RPMI8226 (cell line): ENCODE data around the gene GNAQ.
"Not testable (repeated sequence)": the region's sequence is repeated elsewhere in the genome, so short reads cannot be mapped to it uniquely, and the experiment has no call there.

Experiments
- DNase-seq: peaks from one replicate; pipeline ENCODE4 v3.0.0-alpha.2; 2015

GNAQ gene

DNA sequence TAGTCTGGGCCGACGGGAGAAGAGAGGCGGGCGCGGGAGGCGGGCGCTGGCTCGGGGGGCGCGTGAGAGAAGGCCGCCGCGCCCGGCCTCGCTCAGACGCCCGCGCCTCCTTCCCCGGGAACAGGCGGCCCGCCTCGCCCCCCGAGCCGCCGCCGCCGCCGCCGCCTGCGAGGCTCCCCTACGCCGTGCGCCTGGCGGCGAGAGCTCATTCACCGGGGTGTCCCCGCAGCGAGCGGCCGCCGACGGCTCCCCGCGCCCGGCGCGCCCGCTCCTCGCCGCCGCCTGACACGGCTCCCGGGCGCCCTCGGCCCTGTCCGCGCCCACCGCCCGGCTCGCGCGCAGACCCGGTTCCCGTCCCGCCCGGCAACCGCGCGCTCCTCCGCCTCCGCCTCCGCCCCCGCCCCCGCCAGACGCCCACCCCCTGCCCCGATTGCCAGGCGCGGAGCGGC lies at the start of gene GNAQ:
TSS of gene GNAQ (minus strand) at position 368 of the 449 bp plus-strand sequence. CDS start 576 bp downstream, outside the sequence.
- no peak for DNase-seq

DNA sequence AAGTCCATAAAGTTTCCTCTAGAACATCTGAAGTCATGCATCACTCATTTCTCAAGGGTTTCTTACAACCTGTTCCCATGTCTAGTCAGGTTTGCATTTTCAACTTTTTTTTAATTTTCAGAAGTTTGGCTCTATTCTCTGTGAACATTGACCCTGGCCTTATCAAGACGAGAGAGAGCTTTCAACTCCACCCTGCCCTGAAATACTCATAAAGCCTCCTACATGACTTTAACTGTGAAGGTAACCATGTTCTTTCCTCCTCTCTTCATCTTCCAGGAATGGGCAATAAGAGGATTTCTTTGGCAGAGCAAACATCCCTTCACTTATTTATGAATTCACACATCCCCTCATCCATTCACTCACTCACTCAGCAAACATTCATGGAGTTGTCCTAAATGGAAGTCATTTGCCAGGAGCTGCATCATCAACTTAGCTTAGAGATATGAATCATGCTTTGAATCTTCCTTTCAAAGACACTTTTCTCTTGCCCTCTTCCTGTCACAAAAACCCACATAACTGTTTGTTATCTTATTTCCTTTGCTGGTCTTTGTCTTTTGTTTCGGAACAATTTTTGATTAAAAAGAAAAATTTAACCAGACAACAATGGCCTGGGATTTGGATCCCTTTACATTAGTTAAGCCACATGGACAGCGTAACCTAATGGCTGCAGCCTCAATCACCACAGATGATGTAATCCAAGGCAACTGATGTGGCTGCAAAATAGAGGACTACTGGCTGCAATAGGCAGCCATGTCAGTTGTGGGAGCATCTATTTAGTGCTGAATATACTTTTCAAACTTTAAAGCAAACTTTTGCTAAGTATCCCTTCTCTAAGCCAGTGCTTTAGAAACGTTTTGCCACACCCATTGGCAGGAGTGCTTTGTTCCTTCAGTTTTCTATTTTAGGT lies 43.0 kb upstream of the GNAQ start:
- DNase-seq: no peak

DNA sequence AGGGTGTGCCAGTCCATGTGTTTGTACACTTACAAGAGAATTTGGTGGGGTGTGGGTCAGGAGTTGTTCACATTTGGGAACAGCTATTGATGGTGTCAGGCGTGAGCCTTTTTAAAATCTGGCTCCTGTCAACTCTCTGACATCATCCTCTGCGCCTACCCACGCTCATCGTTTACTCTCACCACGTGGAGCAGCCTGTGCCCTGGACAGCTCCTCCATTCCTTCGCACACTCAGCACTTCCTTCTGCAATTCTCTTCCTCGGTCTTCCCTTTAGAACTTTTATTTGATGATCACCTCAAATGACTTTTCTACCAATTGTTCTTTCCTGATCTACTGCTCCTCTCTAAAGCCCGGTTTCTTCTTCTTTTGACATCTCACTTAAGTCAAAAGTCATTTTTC lies 42.1 kb upstream of the GNAQ start:
- DNase-seq: no peak

DNA sequence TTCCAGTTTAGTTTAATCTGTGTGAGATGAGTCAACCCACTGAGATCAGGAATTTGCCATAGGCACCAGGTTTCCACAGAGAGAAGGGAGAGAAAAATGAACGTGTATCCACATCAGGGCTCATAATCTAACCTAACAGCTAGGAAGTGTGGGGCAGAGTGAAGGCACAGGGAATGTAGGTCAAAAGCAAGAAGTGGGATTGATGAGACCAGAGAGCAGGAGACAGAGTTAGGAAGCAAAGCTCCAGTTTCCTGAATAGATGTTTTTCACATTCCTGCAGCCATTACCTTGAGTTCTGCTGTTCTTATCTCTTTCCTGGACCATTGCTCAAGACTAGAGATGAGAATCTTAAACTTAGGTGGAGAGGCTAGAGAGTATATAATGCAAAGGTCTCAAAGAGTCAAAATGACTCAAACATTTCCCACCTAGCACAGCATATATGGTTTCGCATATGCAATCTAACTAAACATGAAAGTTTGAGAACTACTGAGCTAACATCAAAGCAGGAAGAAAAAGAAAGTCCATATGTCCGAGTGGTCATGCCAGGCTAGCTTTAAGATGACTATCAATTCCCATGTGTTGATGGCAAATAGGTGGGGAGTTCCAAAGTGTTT lies 41.1 kb upstream of the GNAQ start:
- DNase-seq: no peak

DNA sequence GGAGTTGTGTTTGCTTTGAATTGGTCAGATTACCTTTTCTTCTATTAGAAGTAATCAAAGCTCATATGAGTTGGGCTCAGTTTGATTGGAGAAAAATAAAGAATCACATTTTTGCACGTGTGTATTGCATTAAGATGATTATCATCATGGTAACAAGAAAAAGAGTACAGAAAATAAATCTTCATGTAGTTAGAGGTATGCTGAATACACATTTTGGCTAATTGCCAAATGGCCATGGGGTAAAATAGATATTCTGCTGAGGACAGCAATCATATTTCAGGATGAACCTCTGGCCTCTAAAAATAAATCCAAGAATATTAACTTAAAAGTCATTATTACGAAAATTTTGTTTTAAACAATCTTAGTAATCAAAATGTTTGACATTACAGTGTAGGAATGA lies 38.9 kb upstream of the GNAQ start:
- DNase-seq: no peak

DNA sequence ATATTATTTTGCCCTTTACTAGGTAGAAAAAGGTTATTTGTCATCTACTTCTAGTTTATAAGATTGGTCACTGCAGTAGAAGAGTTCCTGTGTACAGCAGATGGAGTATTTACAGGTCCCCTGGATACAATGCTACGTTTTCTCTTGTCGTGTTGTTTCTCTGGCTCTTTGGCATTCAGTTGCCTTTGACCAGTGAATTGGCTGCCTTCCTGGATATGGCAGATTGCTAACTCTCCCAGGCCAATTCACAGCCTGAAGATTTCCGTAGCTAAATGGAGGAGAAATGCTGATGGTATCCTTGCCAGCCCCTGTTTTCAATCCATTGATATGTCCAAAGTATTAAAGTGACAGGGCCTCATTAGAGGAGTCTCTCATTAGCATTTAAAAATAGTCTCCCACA lies 32.5 kb upstream of the GNAQ start:
- no peak for DNase-seq

DNA sequence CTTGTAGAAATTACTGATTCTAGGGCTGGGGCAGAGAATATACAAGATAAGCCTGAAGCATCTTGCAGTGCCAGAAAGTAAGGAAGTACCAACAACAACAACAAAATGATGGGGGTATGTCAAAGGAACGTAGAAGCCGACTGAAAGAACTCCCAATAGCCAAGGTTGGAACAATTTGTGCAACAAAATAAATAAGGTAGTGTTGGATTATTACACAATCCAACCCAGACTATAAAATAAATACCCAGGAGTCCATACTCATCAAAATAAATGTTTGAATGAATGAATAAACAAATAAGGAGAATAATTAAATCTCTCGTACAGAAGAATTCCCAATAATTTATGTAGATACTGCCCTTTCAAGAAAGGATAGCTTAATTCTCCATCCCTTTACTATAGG lies 31.1 kb upstream of the GNAQ start:
- DNase-seq: no peak

DNA sequence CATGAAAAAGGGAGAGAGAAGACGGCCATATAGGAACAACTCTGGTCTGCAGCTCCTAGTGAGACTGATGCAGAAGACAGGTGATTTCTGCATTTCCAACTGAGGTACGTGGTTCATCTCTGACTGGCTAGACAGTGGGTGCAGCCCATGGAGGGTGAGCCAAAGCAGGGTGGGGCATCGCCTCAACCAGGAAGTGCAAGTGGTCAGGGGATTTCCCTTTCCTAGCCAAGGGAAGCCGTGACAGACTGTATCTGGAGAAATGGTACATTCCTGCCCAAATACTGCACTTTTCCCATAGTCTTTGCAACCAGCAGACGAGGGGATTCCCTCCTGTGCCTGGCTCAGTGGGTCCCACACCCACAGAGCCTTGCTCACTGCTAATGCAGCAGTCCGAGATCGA lies 22.6 kb upstream of the GNAQ start:
- DNase-seq: not testable (repeated sequence)

DNA sequence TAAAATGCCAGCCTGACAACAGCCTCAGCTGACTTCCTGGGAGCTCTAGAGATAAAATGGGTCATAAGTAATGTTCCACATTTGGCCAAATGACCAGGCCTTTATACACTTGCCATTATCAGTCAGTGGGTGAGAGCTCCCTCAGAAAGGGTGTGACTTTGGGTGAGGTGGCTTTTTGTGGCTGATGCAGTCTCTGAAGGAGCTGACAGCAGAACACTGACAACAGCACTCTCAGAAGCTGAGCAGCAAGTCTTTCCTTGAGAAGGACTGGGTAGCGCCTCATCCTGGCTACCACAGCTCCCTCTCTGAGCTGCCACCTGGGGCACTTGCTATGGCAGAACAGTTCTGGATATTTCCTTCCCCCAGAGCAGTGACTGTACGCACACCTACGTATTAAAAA lies 22.0 kb upstream of the GNAQ start:
- DNase-seq: no peak

DNA sequence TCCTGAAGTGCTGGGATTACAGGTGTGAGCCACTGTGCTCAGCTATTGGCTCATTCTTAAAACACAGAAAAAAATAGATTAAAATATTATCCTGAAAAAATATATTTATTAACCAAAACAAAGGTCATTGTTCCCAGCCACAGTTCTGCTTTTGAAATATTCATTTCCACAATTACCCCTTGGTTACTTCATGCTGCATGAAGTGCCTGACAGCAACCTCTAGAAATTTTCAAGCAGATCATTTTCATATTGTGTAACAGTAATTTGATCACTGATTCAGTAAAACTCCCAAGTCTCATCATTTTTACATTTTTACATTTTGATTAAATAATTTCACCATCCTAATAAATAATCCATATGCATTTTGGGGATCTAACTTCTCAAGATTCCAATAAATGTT lies 18.8 kb upstream of the GNAQ start:
- DNase-seq: no peak

DNA sequence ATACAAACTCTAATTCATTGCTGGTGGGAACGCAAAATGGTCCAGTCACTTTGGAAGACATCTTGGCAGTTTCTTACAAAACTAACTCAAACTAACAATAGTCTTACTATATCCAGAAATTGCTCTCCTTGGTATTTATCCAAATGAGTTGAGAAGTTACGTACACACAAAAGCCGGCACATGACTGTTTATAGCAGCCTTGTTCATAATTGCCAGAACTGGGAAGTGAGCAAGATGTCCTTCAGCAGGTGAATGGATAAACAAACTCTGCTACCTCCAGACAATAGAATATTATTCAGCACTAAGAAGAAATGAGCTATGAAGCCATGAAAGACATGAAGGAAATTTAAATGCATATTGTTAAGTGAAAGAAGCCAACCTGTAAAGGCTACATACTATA lies 17.9 kb upstream of the GNAQ start:
- no peak for DNase-seq

DNA sequence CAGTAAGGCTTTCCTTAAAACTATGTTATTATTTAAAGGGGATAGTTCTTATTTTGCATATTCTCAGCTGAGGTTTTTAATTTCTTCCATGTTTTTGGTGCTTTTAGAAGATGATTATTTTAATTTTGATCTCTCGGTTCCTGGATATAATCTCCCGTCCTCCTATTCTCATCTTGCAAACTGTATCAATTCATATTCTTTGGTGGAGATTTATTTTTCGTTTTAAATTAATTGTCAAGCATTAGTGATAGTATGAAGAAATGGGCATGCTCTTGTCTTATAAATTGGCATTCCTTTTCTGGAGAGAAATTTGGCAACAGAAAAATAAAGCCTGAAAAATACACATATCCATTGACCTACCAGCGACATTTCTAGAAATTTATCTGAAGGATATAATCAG lies 15.5 kb upstream of the GNAQ start:
- no peak for DNase-seq

DNA sequence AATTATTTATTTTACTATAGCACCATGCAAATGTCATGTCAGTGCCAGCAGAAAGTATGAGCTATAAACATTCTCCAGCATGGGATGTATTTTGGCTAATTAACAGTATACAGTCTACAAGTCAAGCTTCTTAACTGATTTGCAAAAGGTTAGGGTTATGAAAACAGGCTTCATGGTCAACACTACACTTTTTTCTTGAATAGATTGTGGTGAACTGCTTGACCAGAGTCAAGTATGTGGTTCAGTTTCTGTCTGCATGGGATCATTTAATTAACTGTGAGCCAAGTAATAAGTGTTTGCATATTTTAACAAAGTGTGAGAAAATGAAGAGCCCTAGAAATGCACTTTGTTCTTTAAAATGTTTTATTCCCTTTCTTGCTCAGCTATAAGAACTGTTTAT lies 14.5 kb upstream of the GNAQ start:
- DNase-seq: no peak

DNA sequence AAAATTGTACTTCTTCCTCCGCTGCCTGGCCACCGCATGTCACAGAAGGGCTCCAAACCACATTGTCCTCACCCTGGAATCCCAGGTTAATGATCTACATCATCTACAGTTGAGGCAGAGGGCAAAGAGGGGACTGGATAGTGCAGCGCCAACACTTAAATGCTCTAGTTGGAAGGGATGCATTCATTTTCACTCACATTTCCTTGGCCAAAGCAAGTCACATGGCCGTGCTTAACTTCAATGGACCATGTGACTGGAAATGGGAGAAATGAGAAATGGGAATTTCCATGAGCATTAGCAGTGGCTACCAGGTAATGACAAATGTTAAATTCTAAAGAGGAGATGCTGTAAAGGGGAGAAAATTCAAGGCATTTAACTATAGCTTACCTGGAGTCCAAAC lies 13.3 kb upstream of the GNAQ start:
- no peak for DNase-seq

DNA sequence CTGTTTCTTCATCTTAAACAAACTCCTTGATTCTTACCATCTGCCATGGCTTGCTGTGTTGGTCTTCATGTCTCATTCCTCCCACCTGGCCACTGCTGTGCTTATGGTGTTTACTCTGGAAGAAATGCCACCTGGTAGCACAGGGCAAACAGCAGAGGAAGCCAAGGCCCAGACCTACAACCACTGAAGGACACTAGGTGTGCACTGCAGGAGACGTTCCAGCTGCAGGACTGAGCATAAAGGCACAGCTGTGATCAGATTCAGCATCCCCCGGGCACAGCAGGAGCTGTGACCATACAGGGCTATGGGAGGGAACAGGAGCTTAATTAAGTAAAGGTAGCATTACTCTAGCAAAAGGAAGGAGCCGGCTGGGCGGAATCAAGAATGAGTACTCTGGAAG lies 12.6 kb upstream of the GNAQ start:
- no peak for DNase-seq

DNA sequence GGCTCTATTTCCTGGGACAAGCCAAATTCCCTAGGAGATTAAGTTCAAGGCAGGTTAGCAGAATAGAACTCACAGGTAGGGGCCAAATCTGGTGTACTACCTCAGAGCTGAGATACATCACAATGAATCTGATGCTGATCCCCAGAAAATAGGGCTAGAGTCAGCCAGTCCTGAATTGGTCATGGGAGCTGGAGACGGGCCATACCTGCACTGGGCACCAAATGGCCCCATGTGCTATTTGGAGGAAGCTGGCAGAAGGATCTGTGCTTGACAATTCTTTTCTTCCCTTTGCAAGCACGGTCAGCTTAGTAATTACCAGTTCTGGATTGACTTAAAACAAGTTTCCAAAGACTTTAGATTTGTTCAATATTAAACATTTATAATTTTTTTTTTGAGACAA lies 10.4 kb upstream of the GNAQ start:
- no peak for DNase-seq

DNA sequence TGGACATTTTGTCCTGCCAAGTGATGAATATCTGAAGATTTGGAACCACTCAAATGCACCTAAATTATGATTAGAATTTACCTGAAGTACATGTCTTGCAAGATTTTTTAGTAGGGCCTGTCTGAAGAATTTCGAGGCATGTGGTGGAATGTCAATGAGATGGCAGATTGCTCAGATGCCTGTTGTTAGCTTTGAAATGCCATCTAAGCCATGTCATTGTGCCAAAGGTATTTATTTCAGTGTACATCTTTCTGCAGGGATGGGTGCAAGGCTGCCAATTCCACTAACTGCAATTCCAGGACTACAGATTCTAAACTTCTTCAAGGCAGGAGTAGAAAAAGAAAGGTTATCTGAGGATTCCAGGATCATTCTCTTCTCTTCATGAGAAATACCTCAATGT lies 9.1 kb upstream of the GNAQ start:
- DNase-seq: no peak

DNA sequence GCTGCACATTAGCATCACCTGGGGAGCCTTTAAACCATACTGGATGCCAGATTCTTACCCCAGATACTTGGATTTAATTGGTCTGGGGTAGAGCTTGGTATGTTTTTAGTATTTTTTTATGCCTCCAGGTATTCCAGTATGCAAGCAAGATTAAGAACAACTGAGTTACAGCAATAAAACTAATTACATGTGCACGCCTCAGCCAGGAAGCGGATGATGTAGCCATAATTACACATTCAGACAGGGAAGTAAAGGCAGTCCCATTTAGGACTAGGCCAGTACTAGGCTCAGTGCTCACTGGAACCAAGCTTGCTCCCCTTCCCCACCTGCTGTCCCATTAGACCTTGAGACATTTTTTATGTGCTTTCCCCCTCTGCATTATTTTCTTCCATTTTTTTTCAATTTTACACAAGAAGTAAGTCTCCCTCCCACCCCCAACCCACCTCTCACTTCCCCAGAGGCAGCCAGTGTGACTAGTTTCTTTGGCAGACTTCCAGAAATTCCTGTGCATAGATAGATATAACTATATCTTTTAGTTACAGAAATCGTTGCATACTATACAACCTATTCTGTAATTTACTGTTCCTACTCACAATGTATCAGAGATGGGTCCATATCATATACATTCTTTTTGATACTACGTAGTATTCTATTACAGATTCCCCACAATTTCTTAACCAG lies 7.1 kb upstream of the GNAQ start:
- no peak for DNase-seq

DNA sequence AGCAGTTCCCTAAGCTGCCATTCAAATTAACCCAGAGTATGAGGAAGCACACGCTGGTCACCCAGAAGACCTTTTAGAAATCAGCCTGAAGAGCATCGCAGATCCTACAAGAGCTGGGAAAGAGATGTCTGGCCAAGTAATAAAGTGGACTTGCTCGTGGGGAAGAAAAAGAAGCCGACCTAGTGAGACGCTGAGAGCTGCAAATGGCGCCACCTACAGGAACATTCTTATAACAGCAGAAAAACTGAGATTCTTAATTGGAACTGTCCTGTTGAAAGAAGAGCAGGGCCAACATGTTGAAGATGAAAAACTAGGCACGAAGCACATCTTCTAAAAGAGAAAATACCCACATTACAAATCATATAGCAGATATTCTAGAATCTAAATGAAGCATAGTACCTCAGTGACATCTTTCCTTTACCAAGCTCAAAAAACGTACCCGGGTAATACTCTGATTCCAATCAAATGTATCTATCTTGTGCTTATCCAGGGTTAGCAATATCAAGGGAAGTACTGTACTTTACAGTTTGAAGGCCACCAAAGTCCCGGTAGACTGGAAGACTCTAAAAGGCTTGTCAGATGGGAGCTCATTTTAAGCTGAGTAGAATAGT lies 3.9 kb upstream of the GNAQ start:
- peak; percentile 29 for DNase-seq

DNA sequence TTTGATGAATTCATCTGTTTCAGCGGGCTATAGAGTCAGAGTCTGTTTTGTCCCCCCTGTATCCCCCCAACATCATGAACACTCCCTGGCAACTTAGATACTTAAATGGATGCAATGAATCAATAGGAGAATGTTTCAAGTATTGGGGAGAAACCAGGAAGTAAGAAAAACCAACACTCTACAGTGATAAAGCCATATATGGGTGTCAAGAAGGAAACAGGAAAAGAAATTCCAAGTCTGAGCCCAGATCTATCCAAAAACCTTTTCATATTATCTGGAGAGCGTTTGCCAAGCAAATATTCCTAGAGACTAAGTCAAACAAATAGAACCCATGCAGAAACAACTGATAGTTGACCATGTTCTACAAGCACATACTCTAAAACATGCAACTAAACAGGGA lies 2.3 kb upstream of the GNAQ start:
- no peak for DNase-seq

DNA sequence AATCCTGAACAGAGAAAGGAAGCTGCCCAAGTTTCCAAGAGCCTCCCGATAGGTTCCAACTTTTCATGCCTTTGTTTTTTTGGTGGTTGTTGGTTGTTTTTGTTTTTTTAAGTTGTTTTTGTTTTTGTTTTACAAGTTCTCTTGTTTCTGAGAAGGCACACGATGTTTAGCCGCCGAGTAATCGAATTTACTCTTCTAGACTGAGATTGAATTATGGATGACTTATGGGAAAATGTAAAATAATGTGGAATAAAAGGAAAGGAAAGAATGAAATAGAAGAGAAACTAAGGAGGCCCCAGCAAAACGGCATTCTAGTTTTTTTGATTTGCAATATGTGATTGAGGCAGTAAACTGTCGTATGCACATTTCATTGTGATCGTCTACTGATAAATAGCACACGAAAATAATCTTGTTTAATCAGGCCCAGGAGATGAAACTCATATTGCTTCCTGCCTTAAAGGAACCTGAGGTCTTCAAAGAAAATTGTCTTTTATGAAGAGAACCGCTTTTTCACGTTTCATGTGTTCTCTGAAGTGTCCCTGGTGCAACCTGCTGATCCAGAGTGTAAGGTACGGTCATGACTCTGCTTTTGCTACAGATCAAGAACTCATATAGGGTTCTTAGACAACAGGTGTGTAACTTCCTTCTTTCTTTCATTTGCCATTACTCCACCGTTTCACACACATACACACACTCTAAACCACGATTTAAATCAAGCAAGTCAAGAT lies 1.3 kb upstream of the GNAQ start:
- DNase-seq: no peak

DNA sequence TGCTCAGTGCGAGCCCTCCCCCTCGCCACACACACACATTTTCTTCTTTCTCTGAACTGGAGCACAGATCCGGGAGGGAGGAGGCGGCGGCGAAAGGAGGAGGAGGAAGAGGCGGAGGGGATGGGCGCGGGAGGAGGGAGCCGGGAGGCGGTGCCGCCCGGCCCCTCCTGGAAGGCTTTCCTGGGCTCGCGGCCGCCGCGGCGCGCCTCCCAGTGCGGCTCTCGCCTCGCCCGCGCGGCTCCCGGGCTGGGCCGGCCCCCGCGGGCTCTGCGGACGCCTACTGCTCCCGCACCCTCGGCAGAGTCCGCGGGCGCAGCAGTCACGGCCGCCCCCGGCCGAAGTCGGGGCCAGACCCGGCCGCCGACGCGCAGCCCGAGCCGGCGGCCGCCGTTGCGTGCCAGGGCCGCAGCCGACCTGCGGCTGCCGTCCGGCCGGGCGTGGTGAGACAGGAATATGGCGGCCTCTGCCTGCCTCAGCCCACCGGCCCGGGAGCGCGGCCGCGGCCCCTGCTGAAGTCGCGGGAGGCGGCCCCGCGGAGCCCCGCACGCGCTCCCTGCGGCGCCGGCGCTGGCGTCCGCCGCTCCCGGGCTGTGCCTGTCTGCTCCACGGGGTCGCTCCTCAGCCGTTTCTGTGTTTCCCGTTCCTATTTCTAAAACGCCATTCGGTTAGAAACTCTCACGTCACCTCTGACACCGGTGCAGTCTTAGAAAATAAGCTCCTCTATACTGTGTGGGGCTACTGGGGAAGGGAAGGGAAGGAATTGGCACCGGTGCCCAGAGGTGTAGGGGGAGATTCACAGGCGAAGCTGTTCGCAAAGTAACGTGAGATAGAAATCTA lies 500 bp upstream of the GNAQ start:
- DNase-seq: peak; percentile 2
